DMS79 treated with DMSO at 0.1 percent for 48 hours (cell line): ENCODE data around the gene ANKRA2.
"Not testable (repeated sequence)": the region's sequence is repeated elsewhere in the genome, so short reads cannot be mapped to it uniquely, and the experiment has no call there.

Experiments
- DNase-seq: peaks from one replicate; lab custom pipeline; 2025; lab: John Stamatoyannopoulos, UW

The ANKRA2 gene

DNA sequence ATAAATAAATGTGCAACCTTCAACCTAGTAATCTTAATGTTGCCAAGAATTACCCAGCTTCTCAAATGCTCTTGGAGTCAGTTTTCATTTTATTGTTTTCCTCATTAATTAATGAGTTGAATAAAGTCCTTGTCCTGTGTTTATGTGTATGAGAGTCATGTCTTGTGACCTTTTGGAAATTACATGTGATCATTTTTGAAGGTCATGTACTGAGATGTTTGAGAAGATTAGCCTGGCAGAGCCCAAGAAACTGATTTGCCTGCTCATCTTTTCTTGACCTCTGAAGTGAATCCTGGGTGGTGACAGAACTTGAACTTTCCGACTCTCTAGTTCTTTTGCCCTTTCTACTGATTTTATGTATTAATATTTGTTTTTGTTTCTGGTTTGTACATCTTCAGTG, 15.4 kb downstream of the ANKRA2 start:
- DNase-seq: no peak

DNA sequence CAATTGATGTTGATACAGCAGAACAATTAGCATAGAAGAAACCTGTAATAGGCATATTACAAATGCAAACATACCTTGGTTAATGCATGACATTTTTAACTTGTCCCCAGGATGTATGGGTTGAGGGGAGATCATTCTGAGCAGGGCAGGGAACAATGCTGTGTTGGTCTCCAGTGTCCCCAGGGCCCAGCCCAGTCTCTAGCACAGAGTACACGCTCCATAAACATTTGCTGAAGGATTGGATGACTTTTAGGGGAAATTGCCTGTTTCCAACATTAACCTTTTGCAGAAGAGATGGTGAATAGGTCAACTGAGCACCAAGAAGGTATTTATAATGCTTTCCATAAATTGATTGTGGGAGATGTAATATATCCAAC, 20.0 kb downstream of the ANKRA2 start:
- no peak for DNase-seq

DNA sequence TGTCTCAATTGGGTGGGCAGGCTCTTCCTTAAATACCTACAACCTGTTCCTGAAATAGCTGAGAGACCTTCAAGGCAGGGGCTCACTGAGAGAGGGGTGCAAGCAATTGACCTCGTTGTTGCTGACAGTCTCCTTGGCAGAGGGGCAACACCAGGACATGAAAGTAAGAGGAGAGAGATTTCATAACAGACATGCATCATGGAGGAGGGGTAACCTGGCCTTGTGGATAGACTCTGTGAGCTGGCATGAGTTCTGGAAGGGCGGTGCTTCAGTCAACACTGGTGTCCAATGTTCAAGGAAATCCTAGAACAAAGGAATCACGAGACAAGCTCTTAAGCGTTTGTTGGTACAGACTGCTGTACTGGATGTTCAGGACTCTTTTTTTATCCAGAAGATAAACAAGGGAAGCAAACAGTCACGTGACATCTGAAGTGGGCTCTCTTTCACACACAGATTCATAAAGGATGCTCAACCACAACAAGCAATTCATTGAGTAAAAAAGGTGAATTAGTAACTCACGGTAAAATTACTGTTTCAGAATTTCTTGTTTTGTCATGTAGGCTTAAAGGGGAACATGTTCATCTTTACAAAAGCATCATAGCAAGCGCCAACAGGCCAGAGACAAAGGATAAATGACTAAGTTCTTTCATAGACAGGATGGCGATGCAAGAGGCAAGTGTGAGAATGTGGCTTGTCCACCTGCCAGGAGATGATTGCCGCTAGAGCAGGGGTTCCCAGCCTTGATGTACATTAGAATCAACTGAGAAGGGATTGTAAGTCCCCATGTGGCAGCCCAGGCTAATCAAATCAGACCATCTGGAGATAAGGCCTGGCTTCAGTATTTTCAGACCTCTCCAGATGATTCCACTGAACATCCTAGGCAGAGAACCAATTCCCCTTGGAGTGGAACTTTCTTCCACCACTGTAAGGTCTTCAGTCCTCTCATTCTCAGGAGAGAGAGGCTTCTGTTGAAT, 20.7 kb downstream of the ANKRA2 start:
- DNase-seq: peak; percentile 38

DNA sequence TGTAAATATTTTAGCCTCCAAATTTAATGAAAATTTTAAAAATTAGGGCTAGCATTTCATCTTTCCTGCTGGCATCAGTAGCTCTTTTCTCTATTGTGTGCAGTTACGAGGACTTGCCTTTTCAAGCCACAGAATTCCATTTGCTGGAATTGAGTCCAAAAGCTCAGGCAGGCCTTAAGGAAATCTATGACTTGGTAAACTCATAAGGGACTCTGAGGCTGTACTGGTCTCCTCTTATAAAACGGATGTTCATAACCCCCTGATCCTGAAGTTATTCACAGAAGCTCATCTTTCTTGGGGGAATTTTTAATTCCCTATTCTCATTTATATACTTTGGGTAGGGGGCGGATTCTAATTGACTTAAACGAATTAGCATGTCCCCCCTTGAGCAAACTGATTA, 23.4 kb downstream of the ANKRA2 start:
- DNase-seq: no peak

DNA sequence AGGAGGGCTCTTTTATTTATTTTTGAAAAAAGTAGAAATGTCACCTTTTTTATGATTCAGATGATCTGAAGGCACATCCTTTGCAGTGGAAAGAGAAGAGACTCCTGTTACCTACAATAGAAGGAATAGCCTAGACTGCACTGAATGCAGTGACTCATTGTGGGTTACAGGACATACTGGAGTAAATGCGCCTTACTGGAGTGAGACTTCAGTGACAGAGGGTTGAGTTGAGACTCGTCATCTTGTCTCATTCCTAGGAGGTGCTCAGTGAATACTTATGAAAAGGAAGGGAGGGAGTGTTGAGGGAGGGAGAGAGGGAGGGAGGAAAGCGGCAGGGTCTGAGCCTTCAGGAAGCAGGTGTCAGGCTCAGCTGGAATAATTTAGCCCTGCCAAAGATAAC, 25.2 kb downstream of the ANKRA2 start:
- DNase-seq: no peak

- no peak for DNase-seq
These were observed 25.7 kb downstream of the ANKRA2 start for GRCh38 chr5:73539730-73540129.

DNA sequence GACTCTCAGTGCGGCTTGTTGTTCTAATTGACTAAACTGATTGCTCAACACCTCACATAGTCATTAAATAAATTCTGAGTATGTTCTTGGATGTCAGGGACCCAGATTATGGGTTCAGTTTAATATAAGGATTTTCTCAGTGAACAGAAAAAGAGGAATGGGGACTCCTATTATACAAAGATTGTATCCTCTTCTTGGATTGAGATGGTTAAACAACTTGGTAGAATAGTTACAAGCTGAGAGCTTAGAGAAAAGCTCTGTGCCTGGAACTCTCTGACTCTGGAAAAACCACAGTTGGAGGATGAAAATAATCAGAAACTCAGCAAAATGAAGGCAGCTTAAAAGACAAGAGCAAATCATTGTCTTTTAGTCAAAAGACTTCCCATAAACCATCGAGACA, 30.5 kb downstream of the ANKRA2 start:
- no peak for DNase-seq

GRCh38 chr5:73534011-73534644, 31.3 kb downstream of the ANKRA2 start:
- no peak for DNase-seq

DNA sequence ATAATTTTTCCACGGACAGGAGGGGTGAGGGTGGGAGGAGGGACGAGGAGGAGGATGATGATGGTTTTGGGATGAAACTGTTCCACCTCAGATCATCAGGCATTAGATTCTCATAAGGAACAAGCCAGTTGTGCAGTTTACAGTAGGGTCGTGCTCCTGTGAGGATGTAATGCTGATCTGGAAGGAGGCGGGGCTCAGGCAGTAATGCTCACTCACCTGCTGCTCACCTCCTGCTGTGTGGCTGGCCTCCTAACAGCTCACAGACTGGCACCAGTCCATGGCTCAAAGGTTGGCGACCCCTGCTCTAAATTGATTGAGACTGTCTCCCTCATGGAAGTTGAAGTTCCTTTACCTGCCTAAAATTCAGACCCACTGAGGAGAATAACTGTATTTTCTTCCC, 33.2 kb downstream of the ANKRA2 start:
- no peak for DNase-seq

DNA sequence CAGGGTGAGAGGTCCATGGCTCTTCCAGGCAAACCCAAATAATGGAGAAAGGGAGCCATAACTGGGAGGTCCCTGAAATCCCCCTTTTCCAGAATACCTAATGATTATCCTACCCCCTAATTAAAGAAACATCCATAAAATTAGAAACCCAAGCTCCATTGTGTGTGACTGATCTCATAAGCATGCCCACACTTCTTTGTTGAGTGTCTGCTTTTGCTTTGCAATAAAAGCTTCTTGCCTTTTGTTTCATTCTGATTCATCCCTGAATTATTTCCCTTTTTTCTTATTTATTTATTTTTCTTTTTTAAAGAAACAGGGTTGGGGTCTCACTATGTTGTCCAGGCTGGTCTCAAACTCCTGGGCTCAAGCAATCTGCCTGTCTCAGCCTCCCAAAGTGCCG, 34.1 kb downstream of the ANKRA2 start:
- no peak for DNase-seq

- DNase-seq: no peak
These were observed 36.4 kb downstream of the ANKRA2 start for GRCh38 chr5:73529081-73529480.

- DNase-seq: no peak
These were observed 37.2 kb downstream of the ANKRA2 start for GRCh38 chr5:73528248-73528647.

- no peak for DNase-seq
These were observed 39.7 kb downstream of the ANKRA2 start for GRCh38 chr5:73525606-73526203.

DNA sequence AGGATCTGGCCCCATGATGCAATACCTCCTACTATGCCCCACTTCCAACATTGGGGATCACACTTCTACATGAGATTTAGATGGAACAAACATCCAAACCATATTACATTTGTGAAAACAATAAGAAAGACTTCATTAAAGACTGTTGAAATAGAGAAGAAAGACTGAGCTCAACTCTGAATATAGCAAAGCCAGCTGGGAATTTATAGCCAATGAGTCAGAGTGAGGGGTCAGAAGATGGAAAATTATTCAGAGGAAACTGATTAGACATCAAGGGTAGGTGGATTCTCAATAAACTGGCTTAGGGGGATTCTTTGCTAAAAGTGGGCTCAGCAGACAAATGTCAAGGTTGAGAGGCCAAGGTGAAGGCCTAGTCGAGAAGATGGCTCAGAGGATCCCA, 41.6 kb downstream of the ANKRA2 start:
- no peak for DNase-seq

GRCh38 chr5:73522989-73523388, 42.5 kb downstream of the ANKRA2 start:
- DNase-seq: no peak

DNA sequence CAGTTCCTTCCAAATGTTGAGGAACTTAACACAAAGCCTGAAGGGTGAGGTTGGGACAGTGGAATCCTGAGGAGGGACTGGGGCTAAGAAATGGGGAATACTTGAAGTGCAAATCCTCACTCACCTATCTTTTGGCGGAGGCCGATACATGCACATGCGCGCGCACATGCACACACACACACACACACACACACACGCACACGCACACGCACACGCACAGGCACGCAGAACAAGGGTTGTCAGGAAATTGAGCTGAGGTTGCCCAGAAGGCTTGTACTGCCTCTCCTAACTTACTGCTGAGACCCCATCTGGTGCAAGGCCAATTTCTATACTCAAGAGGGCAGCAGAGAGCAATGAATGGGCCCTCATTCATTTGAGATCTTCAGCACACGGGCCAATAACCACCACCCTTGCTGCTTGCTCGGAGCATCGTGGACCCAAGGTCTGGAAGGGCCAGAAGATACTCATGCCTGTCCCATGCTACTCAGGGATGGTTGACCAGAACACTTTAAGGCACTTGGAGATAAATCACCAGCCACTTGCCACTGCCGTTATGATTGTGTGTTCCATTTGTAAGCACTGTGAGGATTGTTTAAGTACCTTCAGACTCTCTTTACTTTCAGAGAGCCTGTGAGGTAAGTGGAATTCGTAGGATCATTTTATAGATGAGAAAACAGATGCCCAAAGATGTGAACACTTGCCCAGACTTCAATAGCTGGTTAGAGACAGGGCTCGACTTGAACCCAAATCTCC, 45.7 kb downstream of the ANKRA2 start:
- peak; percentile 38 for DNase-seq

- DNase-seq: peak; percentile 92
These were observed 50.2 kb downstream of the ANKRA2 start for GRCh38 chr5:73515232-73515631.

DNA sequence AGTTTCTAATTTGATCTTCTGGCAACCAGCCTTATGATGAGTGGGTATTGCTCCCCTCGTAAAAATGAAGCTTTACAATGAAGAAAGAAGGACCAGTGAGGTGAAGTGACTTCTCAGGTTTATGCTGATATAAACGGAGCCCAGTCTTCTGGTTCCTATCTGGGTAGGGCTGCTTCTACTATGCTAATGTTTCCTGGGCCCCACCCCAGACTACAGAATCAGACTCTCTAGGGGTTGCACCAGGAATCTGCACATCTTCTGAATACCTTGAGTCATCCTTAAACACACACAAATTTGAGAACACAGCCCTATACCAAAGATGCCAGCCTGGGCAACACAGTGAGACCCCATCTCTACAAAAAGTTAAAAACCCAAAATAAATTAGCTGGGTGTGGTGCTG, 51.0 kb downstream of the ANKRA2 start:
- no peak for DNase-seq

DNA sequence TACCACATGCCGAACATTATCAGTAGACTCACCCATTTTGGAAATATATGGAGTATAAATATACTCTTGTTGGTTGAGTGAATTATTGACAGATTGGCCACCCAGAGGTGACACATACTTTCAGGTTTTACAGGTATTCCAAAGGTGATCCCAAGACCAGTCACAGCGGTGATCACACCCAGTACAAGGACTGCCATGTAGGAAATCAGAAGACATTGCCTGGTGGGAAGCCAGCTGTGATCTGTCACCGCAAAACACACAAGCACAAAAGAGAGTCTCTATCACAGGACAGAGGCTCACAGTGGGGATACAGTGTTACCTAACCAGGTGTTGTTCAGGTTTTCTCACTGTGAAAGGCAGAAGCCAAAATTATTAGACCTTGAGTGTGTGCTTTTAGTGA, 51.4 kb downstream of the ANKRA2 start:
- no peak for DNase-seq

- DNase-seq: not testable (repeated sequence)
These were observed 56.9 kb downstream of the ANKRA2 start for GRCh38 chr5:73508521-73508920.

DNA sequence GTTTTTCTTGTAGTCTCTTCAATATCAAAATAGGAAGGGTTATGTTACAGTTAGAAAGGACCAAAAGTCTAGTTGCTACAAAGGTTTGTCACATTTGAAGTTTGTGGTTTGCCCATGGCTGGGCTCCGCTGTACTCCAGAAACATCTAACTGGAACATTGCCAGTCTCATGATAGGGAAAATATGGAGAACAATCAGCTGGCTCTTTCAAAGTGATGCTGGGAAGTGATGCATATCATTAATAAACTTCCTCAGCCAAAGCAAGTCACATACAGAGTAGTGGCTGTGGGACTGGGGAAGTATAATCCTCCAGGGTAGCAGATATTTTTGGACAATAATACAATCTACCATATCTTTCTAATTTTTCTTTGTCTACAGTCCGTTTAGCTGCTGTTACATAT, 58.4 kb downstream of the ANKRA2 start:
- DNase-seq: peak; percentile 39

DNA sequence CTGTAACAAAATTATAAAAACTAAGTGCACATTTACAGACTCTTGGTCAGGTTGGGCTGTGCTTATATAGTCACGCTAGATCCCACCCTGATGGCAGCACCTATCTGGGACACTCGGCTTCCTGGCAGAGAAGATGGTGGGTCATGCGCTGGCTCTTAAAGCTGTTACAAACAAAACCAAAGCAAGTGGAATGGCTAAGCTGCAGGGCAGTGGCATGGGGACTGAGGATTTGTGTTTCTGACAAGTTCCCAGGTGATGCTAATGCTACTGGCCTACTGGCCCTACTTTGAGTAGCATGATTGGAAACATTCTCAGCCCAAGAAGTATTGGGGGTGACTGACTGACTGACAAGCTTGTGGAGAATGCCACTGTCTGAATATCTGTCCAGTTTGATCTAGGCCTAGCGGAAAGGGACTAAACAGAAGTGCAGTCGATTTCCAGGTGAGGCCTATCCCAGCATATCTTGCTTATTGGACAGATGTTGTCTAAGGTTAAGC, 58.9 kb downstream of the ANKRA2 start:
- DNase-seq: no peak
